B cell (primary cell): ENCODE results near the gene UNC5B. TPM values are rescaled to one million over a fixed set of nuclear protein-coding genes. Genes with fewer than 3 reads are reported as not detected.
"Not testable (repeated sequence)": the region's sequence is repeated elsewhere in the genome, so short reads cannot be mapped to it uniquely, and the experiment has no call there.

Experiments
- ATAC-seq: fragments of 200-7000 bp; cut with Tn5 transposase; one replicate; pipeline ENCODE4 v1.10.0; 2021; ENCODE audit warnings: low read depth, mild to moderate bottlenecking, moderate number of reproducible peaks, moderate library complexity
- CTCF ChIA-PET: fragments of 350-600 bp; sonication (Branson Sonifier 250); formaldehyde crosslinking; loops from one replicate; lab custom pipeline; 2021; ENCODE audit warnings: antibody characterized with exemption, inconsistent platforms; lab: Charles Lee
- POLR2A ChIA-PET: fragments of 350-600 bp; sonication (Branson Sonifier 250); formaldehyde crosslinking; loops from one replicate; lab custom pipeline; 2021; ENCODE audit warnings: antibody characterized with exemption; lab: Charles Lee
- DNase-seq: peaks from one replicate; pipeline ENCODE4 v3.0.0; 2013
- H2AFZ ChIP-seq: 2 replicates; pipeline ENCODE4 v1.6.1; 2012; ENCODE audit warnings: mild to moderate bottlenecking, low read depth, low read length; ENCODE audit not compliant: insufficient read depth, poor library complexity, severe bottlenecking
- H3K27ac ChIP-seq, 2 donors: 1 replicate in 1 of 2; 2 replicates in 1 of 2; pipeline ENCODE4 v1.5.1; 2012 to 2013; ENCODE audit warnings: low read length in 2 of 2, mild to moderate bottlenecking in 2 of 2, moderate library complexity in 1 of 2
- H3K27me3 ChIP-seq, 4 experiments: fragments of 200-600 bp in 1 of 4; sonication (generic) in 1 of 4; replicated peaks in 1 of 4; 1 replicate in 2 of 4; 2 replicates in 2 of 4; pipeline versions ENCODE4 v1.6.1 to v1.7.0; 2013 to 2016; ENCODE audit warnings: low read length in 3 of 4, mild to moderate bottlenecking in 2 of 4, mixed read lengths in 1 of 4, moderate library complexity in 1 of 4; ENCODE audit not compliant: insufficient read depth in 4 of 4, control insufficient read depth in 3 of 4; ENCODE audit errors: control extremely low read depth in 1 of 4
- H3K36me3 ChIP-seq, 2 experiments: replicated peaks in 1 of 2; 1 replicate in 1 of 2; 2 replicates in 1 of 2; pipeline versions ENCODE4 v1.6.1 to v1.7.1; 2013; ENCODE audit warnings: low read length in 1 of 2; ENCODE audit not compliant: insufficient read depth in 2 of 2, control insufficient read depth in 1 of 2; ENCODE audit errors: control extremely low read depth in 1 of 2, extremely low read depth in 1 of 2
- H3K4me1 ChIP-seq, 2 donors: fragments of 200-600 bp in 1 of 2; sonication (generic) in 1 of 2; 1 replicate in 1 of 2; 2 replicates in 1 of 2; pipeline versions ENCODE4 v1.5.1 to v1.6.1; 2013 to 2017; ENCODE audit warnings: low read length in 2 of 2; ENCODE audit not compliant: control insufficient read depth in 2 of 2, insufficient read depth in 2 of 2
- H3K4me2 ChIP-seq: replicated peaks from 2 replicates; pipeline ENCODE3; 2012; ENCODE audit warnings: mild to moderate bottlenecking, low read depth, low read length; ENCODE audit not compliant: poor library complexity, severe bottlenecking
- H3K4me3 ChIP-seq, 5 experiments: fragments of 200-600 bp in 1 of 5; sonication (generic) in 1 of 5; 1 replicate in 3 of 5; 2 replicates in 2 of 5; pipeline versions ENCODE4 v1.5.1 to v1.7.0; 2011 to 2016; ENCODE audit warnings: low read length in 4 of 5, mild to moderate bottlenecking in 4 of 5, low read depth in 2 of 5, control low read depth in 1 of 5, moderate library complexity in 1 of 5; ENCODE audit not compliant: insufficient read depth in 1 of 5; ENCODE audit errors: control extremely low read depth in 1 of 5, extremely low read depth in 1 of 5
- H3K79me2 ChIP-seq: fragments of 200-600 bp; sonication (generic); one replicate; pipeline ENCODE4 v1.6.0; 2016; ENCODE audit warnings: low read length; ENCODE audit not compliant: control insufficient read depth, insufficient read depth
- H3K9ac ChIP-seq: fragments of 200-600 bp; sonication (generic); 2 replicates; pipeline ENCODE4 v1.6.1; 2017; ENCODE audit warnings: mild to moderate bottlenecking, low read length, moderate library complexity
- H3K9me3 ChIP-seq, 3 donors: one replicate each; pipeline versions ENCODE4 v1.6.1 to v1.7.1; 2013; ENCODE audit warnings: low read length in 2 of 3; ENCODE audit not compliant: control insufficient read depth in 2 of 3, insufficient read depth in 1 of 3; ENCODE audit errors: control extremely low read depth in 1 of 3
- H4K20me1 ChIP-seq: 2 replicates; pipeline ENCODE4 v1.6.0; 2012; ENCODE audit warnings: mild to moderate bottlenecking, low read length; ENCODE audit not compliant: insufficient read depth, control insufficient read depth, poor library complexity, severe bottlenecking
- H3K27ac Mint-ChIP-seq: one replicate; pipeline ENCODE4 v1.8.0; 2021; ENCODE audit warnings: mixed read lengths
- H3K27me3 Mint-ChIP-seq: one replicate; pipeline ENCODE4 v1.8.0; 2021; ENCODE audit warnings: mixed read lengths
- H3K4me1 Mint-ChIP-seq: one replicate; pipeline ENCODE4 v1.8.0; 2021; ENCODE audit warnings: mixed read lengths
- H3K4me3 Mint-ChIP-seq: one replicate; pipeline ENCODE4 v1.8.0; 2021; ENCODE audit warnings: mixed read lengths
- H3K9me3 Mint-ChIP-seq: one replicate; pipeline ENCODE4 v1.8.0; 2022; ENCODE audit warnings: mixed read lengths; ENCODE audit not compliant: insufficient read depth
- CTCF ChIP-seq: fragments of 200-600 bp; IDR thresholded peaks from one replicate; pipeline ENCODE4 v1.8.0; 2022; ENCODE audit warnings: antibody characterized with exemption, mild to moderate bottlenecking
- EZH2 ChIP-seq: IDR thresholded peaks from 2 replicates; pipeline ENCODE4 v1.6.1; 2012; ENCODE audit warnings: borderline replicate concordance, low read depth, mild to moderate bottlenecking, moderate library complexity, low read length; ENCODE audit not compliant: insufficient read depth, poor library complexity, severe bottlenecking
- WGBS: methylation state at CpG from one replicate; pipeline ENCODE4 v1.1.5; 2013; ENCODE audit warnings: missing lambda C conversion rate; ENCODE audit not compliant: insufficient coverage; 5-methylcytosine and 5-hydroxymethylcytosine counted together
- intact Hi-C: fragments of 100-400 bp; cut with micrococcal nuclease; formaldehyde crosslinking; loops from one replicate; pipeline ENCODE4 v1.10.0; 2022
- polyA plus RNA-seq: library from polyadenylated mRNA; depleted of rRNA; stranded (reverse); fragments of >200 nt; gene quantifications from 2 replicates; pipeline ENCODE4 v1.2.3, GENCODE V29; 2012
- total RNA-seq, 2 donors: library from RNA; stranded (reverse); fragments of 120-200 nt in 1 of 2; gene quantifications; 1 replicate in 1 of 2; 2 replicates in 1 of 2; pipeline versions ENCODE4 v1.2.3 to v1.2.4, GENCODE V29; 2013 to 2022

The UNC5B gene
- total and polyA plus RNA-seq, 2 donors (not counting 1 experiment from before 2014, with no cell fraction given) = not detected

- intact Hi-C loops = no loop called here
- TF ChIP-seq CTCF = no peak
- CTCF ChIA-PET = no interaction called here
- peaks cover 0 to 60% (median 13%) of the 10 kb centered on the region in 4 experiments for H3K27me3 ChIP-seq
- no peak overlapping the region for H3K4me3 ChIP-seq
- H3K36me3 ChIP-seq = no peaks in the 10 kb centered on the region
- H3K4me1 Mint-ChIP-seq = peaks cover 10% of the 10 kb centered on the region
- no peaks in the 10 kb centered on the region for H3K9me3 Mint-ChIP-seq
- H3K79me2 ChIP-seq = no peaks in the 10 kb centered on the region
- peaks cover 60% of the 10 kb centered on the region for H3K27me3 Mint-ChIP-seq
- H3K4me1 ChIP-seq = peaks cover 8 to 12% of the 10 kb centered on the region in 2 donors
- no peak for DNase-seq
- POLR2A ChIA-PET = no interaction called here
- 100% methylated on average over 3 of the region's 4 CpGs for WGBS
- peak overlapping the region; percentile 42 for H2AFZ ChIP-seq
- no peak overlapping the region for H3K27ac Mint-ChIP-seq
- H3K4me3 Mint-ChIP-seq = peak overlapping the region; percentile 53
- H4K20me1 ChIP-seq = no peaks in the 10 kb centered on the region
- H3K9me3 ChIP-seq = no peaks in the 10 kb centered on the region
- H3K27ac ChIP-seq = no peak overlapping the region
- H3K9ac ChIP-seq = no peak overlapping the region
- peak overlapping the region; percentile 64 for H3K4me2 ChIP-seq
- no peak for ATAC-seq
Measured at GRCh38 chr10:71218046-71218650, 5.8 kb downstream of the UNC5B start.

- 92% methylated on average over 5 of the region's 5 CpGs for WGBS
- no peaks in the 10 kb centered on the region for H4K20me1 ChIP-seq
- no peaks in the 10 kb centered on the region for H3K36me3 ChIP-seq
- DNase-seq = no peak
- H3K79me2 ChIP-seq = no peaks in the 10 kb centered on the region
- CTCF ChIA-PET = no interaction called here
- intact Hi-C loops = no loop called here
- peaks cover 0 to 57% (median 11%) of the 10 kb centered on the region in 4 experiments for H3K27me3 ChIP-seq
- peaks cover 57% of the 10 kb centered on the region for H3K27me3 Mint-ChIP-seq
- H3K4me3 Mint-ChIP-seq = no peak overlapping the region
- H3K9ac ChIP-seq = no peak overlapping the region
- no peak overlapping the region for H3K27ac ChIP-seq
- no peaks in the 10 kb centered on the region for H3K9me3 ChIP-seq
- no peak overlapping the region for H3K4me3 ChIP-seq
- H3K4me1 ChIP-seq = peaks cover 6 to 8% of the 10 kb centered on the region in 2 donors
- TF ChIP-seq EZH2 (no peak), CTCF (no peak)
- no peaks in the 10 kb centered on the region for H3K9me3 Mint-ChIP-seq
- H2AFZ ChIP-seq = no peak overlapping the region
- POLR2A ChIA-PET = no interaction called here
- peaks cover 7% of the 10 kb centered on the region for H3K4me1 Mint-ChIP-seq
- H3K4me2 ChIP-seq = no peak overlapping the region
- no peak for ATAC-seq
- no peak overlapping the region for H3K27ac Mint-ChIP-seq
Measured at GRCh38 chr10:71218651-71219050, 6.3 kb downstream of the UNC5B start.

GRCh38 chr10:71219236-71219917 is 7.0 kb downstream of the UNC5B start:
- H3K27me3 ChIP-seq = peaks cover 0 to 49% (median 7%) of the 10 kb centered on the region in 4 experiments
- H3K9ac ChIP-seq, H3K27ac Mint-ChIP-seq, H3K4me3 ChIP-seq, ATAC-seq, H3K9me3 Mint-ChIP-seq, H3K27ac ChIP-seq, DNase-seq, H2AFZ ChIP-seq, intact Hi-C loops, H3K36me3 ChIP-seq, H3K4me2 ChIP-seq, H3K4me1 Mint-ChIP-seq, H3K79me2 ChIP-seq, CTCF ChIA-PET, H3K4me1 ChIP-seq, H4K20me1 ChIP-seq, H3K9me3 ChIP-seq, POLR2A ChIA-PET: not testable (repeated sequence)
- peaks cover 57% of the 10 kb centered on the region for H3K27me3 Mint-ChIP-seq
- H3K4me3 Mint-ChIP-seq = peak overlapping the region; percentile 19
- whole genome bisulfite sequencing = 93% methylated on average over 6 of the region's 7 CpGs
